Measurements from ENCODE around the gene TOR1B. TPM values are rescaled to one million over a fixed set of nuclear protein-coding genes. Genes with fewer than 3 reads are reported as not detected.

TOR1B gene
- total and polyA plus RNA-seq, 2 donors from 2014 or later: 10.1 to 21.4 TPM

DNA sequence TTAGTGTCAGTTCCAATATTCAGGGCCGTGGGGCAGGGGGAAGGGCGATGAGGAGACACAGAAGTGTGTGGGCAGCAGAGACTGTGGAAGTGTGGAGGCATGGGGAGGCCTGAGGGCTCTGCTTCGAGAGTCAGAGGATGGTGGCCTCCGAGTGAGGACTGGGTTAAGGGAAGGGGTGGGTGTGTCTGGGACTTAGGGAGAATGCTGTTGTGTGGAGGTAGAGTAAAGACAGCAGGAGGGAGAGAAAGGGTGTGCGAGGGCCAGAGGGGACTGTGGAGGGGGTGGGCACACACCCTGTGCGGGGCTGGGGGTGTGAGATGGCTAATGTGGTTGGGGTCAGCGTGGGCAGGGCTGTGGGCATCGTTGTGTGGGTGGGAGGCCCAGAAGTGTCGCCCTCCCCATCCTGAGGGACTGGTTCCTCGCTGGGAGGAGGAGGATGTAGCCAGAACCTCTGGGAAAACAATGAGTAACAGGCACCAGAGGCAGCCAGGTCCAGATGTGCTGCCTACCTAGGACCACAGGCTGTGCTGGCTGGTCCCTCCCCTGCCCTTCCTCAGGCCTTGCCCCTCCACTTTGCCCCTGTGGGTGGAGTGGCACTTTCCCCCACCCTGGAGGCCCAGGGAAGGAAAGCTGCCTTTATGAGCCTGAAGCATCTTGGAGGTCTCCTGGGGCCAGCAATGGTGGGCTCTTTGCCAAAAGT lies 36.5 kb downstream of the TOR1B start:
- Histone ChIP-seq H3K4me3 (ENCODE audit: low read length in 3 of 3) (no peak overlapping the region), H3K9ac (ENCODE audit: low read length in 3 of 3) (no peak overlapping the region), H3K36me3 (ENCODE audit: control insufficient read depth in 2 of 3, insufficient read depth in 3 of 3, low read length in 3 of 3) (no peaks in the 10 kb centered on the region), H3K9me3 (ENCODE audit: control insufficient read depth in 2 of 3, insufficient read depth in 1 of 3, low read length in 3 of 3) (no peaks in the 10 kb centered on the region), H3K27me3 (ENCODE audit: control insufficient read depth, insufficient read depth, low read length) (no peaks in the 10 kb centered on the region), H3K27ac (ENCODE audit: low read depth in 2 of 2, low read length in 2 of 2) (no peak overlapping the region), H3K4me1 (ENCODE audit: control insufficient read depth in 2 of 3, insufficient read depth in 2 of 3, low read depth in 1 of 3, low read length in 3 of 3) (peaks cover 0 to 4% (median 3%) of the 10 kb centered on the region in 3 donors)
- DNase-seq (no peak), FAIRE-seq (no peak)
- TF ChIP-seq, protein P1, sequence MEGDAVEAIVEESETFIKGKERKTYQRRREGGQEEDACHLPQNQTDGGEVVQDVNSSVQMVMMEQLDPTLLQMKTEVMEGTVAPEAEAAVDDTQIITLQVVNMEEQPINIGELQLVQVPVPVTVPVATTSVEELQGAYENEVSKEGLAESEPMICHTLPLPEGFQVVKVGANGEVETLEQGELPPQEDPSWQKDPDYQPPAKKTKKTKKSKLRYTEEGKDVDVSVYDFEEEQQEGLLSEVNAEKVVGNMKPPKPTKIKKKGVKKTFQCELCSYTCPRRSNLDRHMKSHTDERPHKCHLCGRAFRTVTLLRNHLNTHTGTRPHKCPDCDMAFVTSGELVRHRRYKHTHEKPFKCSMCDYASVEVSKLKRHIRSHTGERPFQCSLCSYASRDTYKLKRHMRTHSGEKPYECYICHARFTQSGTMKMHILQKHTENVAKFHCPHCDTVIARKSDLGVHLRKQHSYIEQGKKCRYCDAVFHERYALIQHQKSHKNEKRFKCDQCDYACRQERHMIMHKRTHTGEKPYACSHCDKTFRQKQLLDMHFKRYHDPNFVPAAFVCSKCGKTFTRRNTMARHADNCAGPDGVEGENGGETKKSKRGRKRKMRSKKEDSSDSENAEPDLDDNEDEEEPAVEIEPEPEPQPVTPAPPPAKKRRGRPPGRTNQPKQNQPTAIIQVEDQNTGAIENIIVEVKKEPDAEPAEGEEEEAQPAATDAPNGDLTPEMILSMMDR (IDR thresholded peaks at IDR 0.05; ENCODE audit: borderline replicate concordance, extremely low read depth, insufficient read depth): no peak
- intact Hi-C loops (cut with DNase I): no loop called here

DNA sequence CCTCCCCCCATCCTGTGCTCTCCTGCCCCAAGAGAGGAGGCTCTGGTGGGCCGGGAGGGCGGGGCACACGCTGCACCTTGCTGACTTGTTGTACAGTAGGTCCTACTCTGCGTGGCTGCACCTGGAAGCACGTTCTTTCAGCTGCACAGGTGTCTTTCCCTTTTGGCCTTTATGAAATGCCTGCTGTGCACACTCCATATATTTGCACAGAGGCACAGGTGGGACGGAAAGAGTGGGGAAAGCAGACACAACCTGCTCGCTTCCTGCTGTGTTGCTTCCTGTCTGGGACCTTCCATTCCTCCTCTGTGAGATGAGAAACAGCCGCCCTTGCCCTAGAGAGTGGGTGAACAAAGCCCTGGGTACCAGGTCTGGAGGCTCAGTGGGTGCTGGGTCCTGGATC lies 37.0 kb downstream of the TOR1B start:
- Histone ChIP-seq H3K27me3 (ENCODE audit: control insufficient read depth, insufficient read depth, low read length) (no peaks in the 10 kb centered on the region), H3K36me3 (ENCODE audit: control insufficient read depth in 2 of 3, insufficient read depth in 3 of 3, low read length in 3 of 3) (no peaks in the 10 kb centered on the region), H3K27ac (ENCODE audit: low read depth in 2 of 2, low read length in 2 of 2) (no peak overlapping the region), H3K4me1 (ENCODE audit: control insufficient read depth in 2 of 3, insufficient read depth in 2 of 3, low read depth in 1 of 3, low read length in 3 of 3) (peaks cover 0 to 4% (median 3%) of the 10 kb centered on the region in 3 donors), H3K9me3 (ENCODE audit: control insufficient read depth in 2 of 3, insufficient read depth in 1 of 3, low read length in 3 of 3) (no peaks in the 10 kb centered on the region), H3K9ac (ENCODE audit: low read length in 3 of 3) (no peak overlapping the region), H3K4me3 (ENCODE audit: low read length in 3 of 3) (no peak overlapping the region)
- FAIRE-seq (no peak), DNase-seq (no peak)
- intact Hi-C loops (cut with DNase I): no loop called here
- TF ChIP-seq, protein P1 (IDR thresholded peaks at IDR 0.05; ENCODE audit: borderline replicate concordance, extremely low read depth, insufficient read depth): no peak

- intact Hi-C loops (cut with DNase I): no loop called here
- TF ChIP-seq, protein P1 (IDR thresholded peaks at IDR 0.05; ENCODE audit: borderline replicate concordance, extremely low read depth, insufficient read depth): no peak
- Histone ChIP-seq H3K27me3 (ENCODE audit: control insufficient read depth, insufficient read depth, low read length) (no peaks in the 10 kb centered on the region), H3K4me1 (ENCODE audit: control insufficient read depth in 2 of 3, insufficient read depth in 2 of 3, low read depth in 1 of 3, low read length in 3 of 3) (peaks cover 0 to 3% (median 2%) of the 10 kb centered on the region in 3 donors), H3K4me3 (ENCODE audit: low read length in 3 of 3) (no peak overlapping the region), H3K9me3 (ENCODE audit: control insufficient read depth in 2 of 3, insufficient read depth in 1 of 3, low read length in 3 of 3) (no peaks in the 10 kb centered on the region), H3K9ac (ENCODE audit: low read length in 3 of 3) (no peak overlapping the region), H3K27ac (ENCODE audit: low read depth in 2 of 2, low read length in 2 of 2) (no peak overlapping the region), H3K36me3 (ENCODE audit: control insufficient read depth in 2 of 3, insufficient read depth in 3 of 3, low read length in 3 of 3) (no peaks in the 10 kb centered on the region)
- DNase-seq (no peak), FAIRE-seq (no peak)
These were observed 38.1 kb downstream of the TOR1B start for GRCh38 chr9:129841071-129841470.

Measured in kidney (tissue), 14 donors.